ENCODE results near the gene TENM3. TPM values are rescaled to one million over a fixed set of nuclear protein-coding genes. Genes with fewer than 3 reads are reported as not detected.

TENM3 gene
- total RNA-seq, 4 donors from 2014 or later, result 0.64 to 5.5 (median 2.1) TPM

- DNase-seq, result no peak
- Histone ChIP-seq H3K4me3 (no peak overlapping the region), H3K27me3 (no peaks in the 10 kb centered on the region), H3K27ac (no peak overlapping the region), H3K4me1 (no peaks in the 10 kb centered on the region), H3K9me3 (no peaks in the 10 kb centered on the region), H3K36me3 (no peaks in the 10 kb centered on the region)
- 72 to 74% methylated on average over 11 of the region's 11 CpGs for WGBS, 2 donors
- intact Hi-C loops (cut with DNase I), result no loop called here
- TF ChIP-seq POLR2A (IDR thresholded peaks at IDR 0.05) (no peak), CTCF (IDR thresholded peaks at IDR 0.05) (no peak)
These were observed 33.3 kb downstream of the TENM3 start for GRCh38 chr4:182276210-182277109.

GRCh38 chr4:182277377-182277776 lies 34.2 kb downstream of the TENM3 start:
- no peaks in the 10 kb centered on the region for H3K9me3 ChIP-seq
- H3K4me3 ChIP-seq, result no peak overlapping the region
- DNase-seq, result no peak
- H3K4me1 ChIP-seq, result no peaks in the 10 kb centered on the region
- no peak overlapping the region for H3K27ac ChIP-seq
- H3K27me3 ChIP-seq, result no peaks in the 10 kb centered on the region
- WGBS, 2 donors, result 70 to 95% methylated on average over 2 of the region's 2 CpGs
- no peaks in the 10 kb centered on the region for H3K36me3 ChIP-seq
- TF ChIP-seq CTCF (IDR thresholded peaks at IDR 0.05) (no peak), POLR2A (IDR thresholded peaks at IDR 0.05) (no peak)
- intact Hi-C loops (cut with DNase I), result no loop called here

- H3K9me3 ChIP-seq, result no peaks in the 10 kb centered on the region
- H3K36me3 ChIP-seq, result no peaks in the 10 kb centered on the region
- no peaks in the 10 kb centered on the region for H3K4me1 ChIP-seq
- WGBS, 2 donors, result 87 to 90% methylated on average over 11 of the region's 11 CpGs
- H3K4me3 ChIP-seq, result no peak overlapping the region
- H3K27ac ChIP-seq, result no peak overlapping the region
- intact Hi-C loops (cut with DNase I), result no loop called here
- no peak for DNase-seq
- H3K27me3 ChIP-seq, result no peaks in the 10 kb centered on the region
- no peak for TF ChIP-seq POLR2A (IDR thresholded peaks at IDR 0.05)
- no peak for TF ChIP-seq CTCF (IDR thresholded peaks at IDR 0.05)
These were observed 35.5 kb downstream of the TENM3 start for GRCh38 chr4:182278729-182279128.

- 76 to 85% methylated on average over 6 to 7 of the region's 7 CpGs for WGBS, 2 donors
- H3K27me3 ChIP-seq, result no peaks in the 10 kb centered on the region
- no peak for TF ChIP-seq CTCF (IDR thresholded peaks at IDR 0.05)
- no peak for TF ChIP-seq POLR2A (IDR thresholded peaks at IDR 0.05)
These were observed 37.4 kb downstream of the TENM3 start for GRCh38 chr4:182280436-182281111.

GRCh38 chr4:182286035-182286434 lies 42.8 kb downstream of the TENM3 start:
- intact Hi-C loops (cut with DNase I), result no loop called here
- Histone ChIP-seq H3K9me3 (no peaks in the 10 kb centered on the region), H3K4me3 (no peak overlapping the region), H3K36me3 (no peaks in the 10 kb centered on the region), H3K27ac (no peak overlapping the region), H3K27me3 (no peaks in the 10 kb centered on the region), H3K4me1 (no peaks in the 10 kb centered on the region)
- 89 to 90% methylated on average over 3 of the region's 3 CpGs for WGBS, 2 donors
- TF ChIP-seq CTCF (IDR thresholded peaks at IDR 0.05), result no peak
- no peak for TF ChIP-seq POLR2A (IDR thresholded peaks at IDR 0.05)
- DNase-seq, result no peak

More at GRCh38 chr4:182280436-182281111, 37.4 kb downstream of the TENM3 start:
- Histone ChIP-seq H3K27ac (no peak overlapping the region), H3K9me3 (no peaks in the 10 kb centered on the region), H3K36me3 (no peaks in the 10 kb centered on the region), H3K4me3 (no peak overlapping the region), H3K4me1 (no peaks in the 10 kb centered on the region)
- intact Hi-C loops (cut with DNase I), result no loop called here
- DNase-seq, result no peak

All from esophagus squamous epithelium (tissue), 5 donors.